MM.1S (cell line): ENCODE data around the gene OR51E2.

Source experiments
- EZH2 ChIP-seq: fragments of 300-600 bp; sonication (generic); optimal IDR thresholded peaks from 2 replicates; pipeline ENCODE3; 2017; ENCODE audit warnings: low read depth, mild to moderate bottlenecking, antibody characterized with exemption, low read length, mixed read lengths
- TF ChIP-seq, protein P1 (sequence below): fragments of 300-600 bp; sonication (generic); IDR thresholded peaks from 2 replicates; pipeline ENCODE4 v1.5.1; 2016; ENCODE audit warnings: antibody characterized with exemption, low read length, mixed read lengths

DNA sequence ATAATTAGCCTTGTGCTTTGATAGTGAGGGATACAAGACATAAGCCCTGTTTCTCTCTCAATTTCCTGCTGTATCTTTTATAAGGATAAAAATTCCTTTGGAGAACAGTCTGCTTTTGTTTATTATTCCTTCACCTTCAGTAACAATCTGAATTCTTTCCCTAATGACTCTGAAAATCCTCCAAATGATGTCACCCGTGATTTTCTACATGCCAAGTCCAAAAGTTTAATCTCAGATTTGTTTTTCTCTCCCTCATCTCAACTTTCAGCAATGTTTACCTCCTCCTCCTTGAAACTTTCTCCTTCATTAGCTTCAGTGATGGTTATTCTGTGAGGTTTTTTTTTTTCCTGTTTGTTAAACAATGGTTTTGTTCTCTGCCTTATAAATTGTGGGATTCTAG is 2.2 kb downstream of the OR51E2 start:
- TF ChIP-seq, protein P1, sequence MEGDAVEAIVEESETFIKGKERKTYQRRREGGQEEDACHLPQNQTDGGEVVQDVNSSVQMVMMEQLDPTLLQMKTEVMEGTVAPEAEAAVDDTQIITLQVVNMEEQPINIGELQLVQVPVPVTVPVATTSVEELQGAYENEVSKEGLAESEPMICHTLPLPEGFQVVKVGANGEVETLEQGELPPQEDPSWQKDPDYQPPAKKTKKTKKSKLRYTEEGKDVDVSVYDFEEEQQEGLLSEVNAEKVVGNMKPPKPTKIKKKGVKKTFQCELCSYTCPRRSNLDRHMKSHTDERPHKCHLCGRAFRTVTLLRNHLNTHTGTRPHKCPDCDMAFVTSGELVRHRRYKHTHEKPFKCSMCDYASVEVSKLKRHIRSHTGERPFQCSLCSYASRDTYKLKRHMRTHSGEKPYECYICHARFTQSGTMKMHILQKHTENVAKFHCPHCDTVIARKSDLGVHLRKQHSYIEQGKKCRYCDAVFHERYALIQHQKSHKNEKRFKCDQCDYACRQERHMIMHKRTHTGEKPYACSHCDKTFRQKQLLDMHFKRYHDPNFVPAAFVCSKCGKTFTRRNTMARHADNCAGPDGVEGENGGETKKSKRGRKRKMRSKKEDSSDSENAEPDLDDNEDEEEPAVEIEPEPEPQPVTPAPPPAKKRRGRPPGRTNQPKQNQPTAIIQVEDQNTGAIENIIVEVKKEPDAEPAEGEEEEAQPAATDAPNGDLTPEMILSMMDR, result no peak
- no peak for TF ChIP-seq EZH2
